Measurements from ENCODE around the gene NSG1. TPM values are rescaled to one million over a fixed set of nuclear protein-coding genes. Genes with fewer than 3 reads are reported as not detected.

NSG1 gene
- total RNA-seq, 2 experiments from 2014 or later, result 4.1 to 5.3 TPM

GRCh38 chr4:4356106-4357041 lies 30.5 kb upstream of the NSG1 start:
- DNase-seq (no peak), ATAC-seq (no peak)
- Mint-ChIP-seq H3K27ac (no peak overlapping the region), H3K27me3 (no peaks in the 10 kb centered on the region), H3K9me3 (ENCODE audit: low read depth) (no peaks in the 10 kb centered on the region), H3K36me3 (ENCODE audit: low read depth) (no peaks in the 10 kb centered on the region), H3K4me1 (no peaks in the 10 kb centered on the region), H3K4me3 (no peak overlapping the region)
- ChIA-PET CTCF (no interaction called here), POLR2A (no interaction called here)
- intact Hi-C loops (cut with DNase I, micrococcal nuclease), result no loop called here

- Mint-ChIP-seq H3K4me1 (no peaks in the 10 kb centered on the region), H3K4me3 (no peak overlapping the region), H3K36me3 (ENCODE audit: low read depth) (no peaks in the 10 kb centered on the region), H3K27ac (no peak overlapping the region), H3K9me3 (ENCODE audit: low read depth) (no peaks in the 10 kb centered on the region), H3K27me3 (peaks cover 2% of the 10 kb centered on the region)
- DNase-seq (no peak), ATAC-seq (no peak)
- intact Hi-C loops (cut with DNase I, micrococcal nuclease), result no loop called here
- ChIA-PET POLR2A (no interaction called here), CTCF (interaction anchor here (1.3 kb wide), 1 partner anchor 9 kb away, joined by 3 read pairs; no protein-coding TSS in a partner anchor)
These were observed 28.6 kb upstream of the NSG1 start for GRCh38 chr4:4358093-4358854.

- Mint-ChIP-seq H3K36me3 (ENCODE audit: low read depth) (peaks cover 1% of the 10 kb centered on the region), H3K9me3 (ENCODE audit: low read depth) (peaks cover 8% of the 10 kb centered on the region), H3K4me1 (no peaks in the 10 kb centered on the region), H3K27ac (no peak overlapping the region), H3K27me3 (peaks cover 2% of the 10 kb centered on the region), H3K4me3 (no peak overlapping the region)
- ChIA-PET POLR2A (no interaction called here), CTCF (no interaction called here)
- intact Hi-C loops (cut with DNase I, micrococcal nuclease), result no loop called here
- DNase-seq, result no peak
- no peak for ATAC-seq
These were observed 25.0 kb upstream of the NSG1 start for GRCh38 chr4:4361883-4362282.

GRCh38 chr4:4362991-4363697 lies 23.8 kb upstream of the NSG1 start:
- Mint-ChIP-seq H3K36me3 (ENCODE audit: low read depth) (peaks cover 1% of the 10 kb centered on the region), H3K27ac (no peak overlapping the region), H3K4me3 (no peak overlapping the region), H3K27me3 (peaks cover 2% of the 10 kb centered on the region), H3K9me3 (ENCODE audit: low read depth) (peaks cover 9% of the 10 kb centered on the region), H3K4me1 (no peaks in the 10 kb centered on the region)
- intact Hi-C loops (cut with DNase I, micrococcal nuclease), result no loop called here
- ATAC-seq (no peak), DNase-seq (no peak)
- CTCF ChIA-PET, result interaction anchor here (0.6 to 1.2 kb wide), 2 partner anchors 10 to 423 kb away, joined by 3 to 4 read pairs; no protein-coding TSS in a partner anchor
- POLR2A ChIA-PET, result no interaction called here

GRCh38 chr4:4364061-4364460 lies 22.8 kb upstream of the NSG1 start:
- ATAC-seq (no peak), DNase-seq (no peak)
- intact Hi-C loops (cut with DNase I, micrococcal nuclease), result no loop called here
- Mint-ChIP-seq H3K9me3 (ENCODE audit: low read depth) (peaks cover 9% of the 10 kb centered on the region), H3K36me3 (ENCODE audit: low read depth) (peaks cover 1% of the 10 kb centered on the region), H3K4me1 (no peaks in the 10 kb centered on the region), H3K4me3 (no peak overlapping the region), H3K27me3 (peaks cover 2% of the 10 kb centered on the region), H3K27ac (no peak overlapping the region)
- ChIA-PET CTCF (interaction anchor here (1.2 kb wide), 1 partner anchor 9 kb away, joined by 3 read pairs; no protein-coding TSS in a partner anchor), POLR2A (no interaction called here)

- Mint-ChIP-seq H3K27me3 (peaks cover 2% of the 10 kb centered on the region), H3K36me3 (ENCODE audit: low read depth) (peaks cover 1% of the 10 kb centered on the region), H3K4me1 (no peaks in the 10 kb centered on the region), H3K4me3 (no peak overlapping the region), H3K9me3 (ENCODE audit: low read depth) (peaks cover 9% of the 10 kb centered on the region), H3K27ac (no peak overlapping the region)
- intact Hi-C loops (cut with DNase I, micrococcal nuclease), result no loop called here
- no peak for ATAC-seq
- ChIA-PET CTCF (interaction anchor here (1.2 kb wide), 1 partner anchor 8 kb away, joined by 3 read pairs; no protein-coding TSS in a partner anchor), POLR2A (no interaction called here)
- DNase-seq, result no peak
These were observed 22.3 kb upstream of the NSG1 start for GRCh38 chr4:4364486-4365208.

GRCh38 chr4:4368809-4369580 lies 17.9 kb upstream of the NSG1 start:
- H3K27ac Mint-ChIP-seq, result no peak overlapping the region
- POLR2A ChIA-PET, result no interaction called here

GRCh38 chr4:4374388-4375098 lies 12.4 kb upstream of the NSG1 start:
- Mint-ChIP-seq H3K27ac (no peak overlapping the region), H3K27me3 (no peaks in the 10 kb centered on the region), H3K4me1 (no peaks in the 10 kb centered on the region), H3K9me3 (ENCODE audit: low read depth) (peaks cover 6% of the 10 kb centered on the region), H3K4me3 (no peak overlapping the region), H3K36me3 (ENCODE audit: low read depth) (no peaks in the 10 kb centered on the region)
- intact Hi-C loops (cut with DNase I, micrococcal nuclease), result no loop called here
- CTCF ChIA-PET, result no interaction called here
- DNase-seq (no peak), ATAC-seq (no peak)
- POLR2A ChIA-PET, result no interaction called here

More at GRCh38 chr4:4368809-4369580, 17.9 kb upstream of the NSG1 start:
- no peak for DNase-seq
- H3K4me1 Mint-ChIP-seq, result no peaks in the 10 kb centered on the region
- H3K4me3 Mint-ChIP-seq, result no peak overlapping the region
- no peaks in the 10 kb centered on the region for H3K27me3 Mint-ChIP-seq
- CTCF ChIA-PET, result interaction anchor here (0.9 kb wide), 1 partner anchor 16 kb away, joined by 4 read pairs; no protein-coding TSS in a partner anchor
- ATAC-seq, result no peak
- intact Hi-C loops (cut with DNase I, micrococcal nuclease), result no loop called here
- H3K36me3 Mint-ChIP-seq (ENCODE audit: low read depth), result peaks cover 1% of the 10 kb centered on the region
- H3K9me3 Mint-ChIP-seq (ENCODE audit: low read depth), result peaks cover 9% of the 10 kb centered on the region

GRCh38 chr4:4376074-4376473 lies 10.8 kb upstream of the NSG1 start:
- ChIA-PET POLR2A (no interaction called here), CTCF (no interaction called here)
- intact Hi-C loops (cut with DNase I, micrococcal nuclease), result no loop called here
- H3K27ac Mint-ChIP-seq, result no peak overlapping the region
- ATAC-seq (no peak), DNase-seq (no peak)
- H3K4me1 Mint-ChIP-seq, result no peaks in the 10 kb centered on the region
- H3K9me3 Mint-ChIP-seq (ENCODE audit: low read depth), result peaks cover 6% of the 10 kb centered on the region
- H3K4me3 Mint-ChIP-seq, result no peak overlapping the region
- H3K36me3 Mint-ChIP-seq (ENCODE audit: low read depth), result no peaks in the 10 kb centered on the region
- no peaks in the 10 kb centered on the region for H3K27me3 Mint-ChIP-seq

GRCh38 chr4:4377191-4377590 lies 9.7 kb upstream of the NSG1 start:
- H3K36me3 Mint-ChIP-seq (ENCODE audit: low read depth), result no peaks in the 10 kb centered on the region
- peaks cover 3% of the 10 kb centered on the region for H3K27me3 Mint-ChIP-seq
- POLR2A ChIA-PET, result no interaction called here
- intact Hi-C loops (cut with DNase I, micrococcal nuclease), result no loop called here
- no peak for ATAC-seq
- no peak overlapping the region for H3K27ac Mint-ChIP-seq
- peaks cover 6% of the 10 kb centered on the region for H3K9me3 Mint-ChIP-seq (ENCODE audit: low read depth)
- H3K4me3 Mint-ChIP-seq, result no peak overlapping the region
- CTCF ChIA-PET, result no interaction called here
- DNase-seq, result no peak
- H3K4me1 Mint-ChIP-seq, result no peaks in the 10 kb centered on the region
